K562 (cell line): ENCODE results near the gene DNAJC18. TPM values are rescaled to one million over a fixed set of nuclear protein-coding genes. Genes with fewer than 3 reads are reported as not detected.
A peak's percentile ranks its signal among the peaks of the same experiment; 100 is the strongest.

Source experiments
- AFF4 ChIP-seq: sonication (generic); formaldehyde crosslinking; IDR thresholded peaks from 2 replicates; pipeline ENCODE4 v1.8.0; 2023; ENCODE audit warnings: mild to moderate bottlenecking, missing genetic modification reagents
- FOXK2 ChIP-seq, 2 experiments: fragments of 450-650 bp; IDR thresholded peaks in 1 of 2; conservative IDR thresholded peaks in 1 of 2; 2 replicates each; pipeline ENCODE4 v1.6.1; 2016; ENCODE audit warnings: low read depth in 2 of 2, mild to moderate bottlenecking in 1 of 2
- HEY1 ChIP-seq: fragments of 250-450 bp; sonication (Bioruptor Pico); IDR thresholded peaks from 2 replicates; pipeline ENCODE4 v1.5.0; 2020; ENCODE audit warnings: mild to moderate bottlenecking, moderate library complexity, borderline replicate concordance
- IRF1 ChIP-seq: sonication (generic); formaldehyde crosslinking; IDR thresholded peaks from 2 replicates; pipeline ENCODE4 v1.8.0; 2022; ENCODE audit warnings: missing genetic modification reagents, mild to moderate bottlenecking, borderline replicate concordance
- JUN ChIP-seq, 2 experiments: sonication (generic) in 1 of 2; formaldehyde crosslinking in 1 of 2; IDR thresholded peaks; 2 replicates each; pipeline versions ENCODE4 v1.6.1 to v1.8.0; 2012 to 2022; ENCODE audit warnings: borderline replicate concordance in 2 of 2, mild to moderate bottlenecking in 2 of 2, improper control_type of control experiment in 1 of 2, low read depth in 1 of 2, low read length in 1 of 2, missing genetic modification reagents in 1 of 2
- NR0B1 ChIP-seq: fragments of 450-650 bp; IDR thresholded peaks from one replicate; pipeline ENCODE4 v1.6.1; 2018; ENCODE audit warnings: mild to moderate bottlenecking, moderate library complexity; ENCODE audit not compliant: partially characterized antibody
- NR2C1 ChIP-seq, 2 experiments: fragments of 450-650 bp; IDR thresholded peaks; 2 replicates each; pipeline ENCODE4 v1.6.1; 2017; ENCODE audit warnings: mild to moderate bottlenecking in 2 of 2, antibody characterized with exemption in 1 of 2, inconsistent platforms in 1 of 2, missing compliant biosample characterization in 1 of 2, missing genetic modification characterization in 1 of 2
- PYGO2 ChIP-seq: fragments of 450-650 bp; IDR thresholded peaks from 2 replicates; pipeline ENCODE4 v1.6.1; 2016; ENCODE audit warnings: mild to moderate bottlenecking, missing genetic modification characterization, moderate library complexity, missing compliant biosample characterization
- RAD21 ChIP-seq, 2 experiments: fragments of 250-450 bp in 1 of 2; fragments of 450-650 bp in 1 of 2; sonication (Bioruptor Pico) in 1 of 2; formaldehyde crosslinking in 1 of 2; IDR thresholded peaks in 1 of 2; conservative IDR thresholded peaks in 1 of 2; 2 replicates each; pipeline versions ENCODE4 v1.4.0 to v1.8.0; 2020 to 2022; ENCODE audit warnings: mild to moderate bottlenecking in 2 of 2, moderate library complexity in 1 of 2
- RHOXF2B ChIP-seq: fragments of 250-450 bp; sonication (Bioruptor Pico); conservative IDR thresholded peaks from 2 replicates; pipeline ENCODE4 v1.5.1; 2021
- ZC3H8 ChIP-seq: fragments of 450-650 bp; IDR thresholded peaks from 2 replicates; pipeline ENCODE4 v1.6.1; 2017
- ZNF282 ChIP-seq: sonication (generic); formaldehyde crosslinking; IDR thresholded peaks from 2 replicates; pipeline ENCODE4 v1.8.1; 2023; ENCODE audit warnings: missing genetic modification reagents
- ZNF436 ChIP-seq: fragments of 250-450, 450-650 bp; sonication (Bioruptor Pico); formaldehyde crosslinking; IDR thresholded peaks from 2 replicates; pipeline ENCODE4 v1.7.0; 2020; ENCODE audit warnings: mild to moderate bottlenecking
- ZNF695 ChIP-seq: fragments of 450-650 bp; formaldehyde crosslinking; IDR thresholded peaks from 2 replicates; pipeline ENCODE4 v1.4.0; 2020; ENCODE audit warnings: mild to moderate bottlenecking, moderate library complexity
- polyA plus RNA-seq, 8 experiments: library from polyadenylated mRNA; depleted of rRNA in 4 of 8; stranded (reverse) in 5 of 8; unstranded in 3 of 8; fragments of >200 nt; fragmentation: Nextera tagmentation in 2 of 8; fragmentation: Illumina TruSeq in 1 of 8; extraction: Ambion mirVana in 2 of 8; extraction: Trizol in 1 of 8; gene quantifications; 2 replicates each; pipeline versions ENCODE4 v1.2.1 to v1.2.3, GENCODE V29; 2011 to 2014; ENCODE audit warnings: inconsistent platforms in 1 of 8, missing spikeins in 1 of 8
- total RNA-seq, 7 experiments: library from RNA; depleted of rRNA in 6 of 7; stranded (reverse); fragments of >200 nt in 6 of 7; fragmentation: Illumina TruSeq in 2 of 7; extraction: Trizol in 2 of 7; gene quantifications; 2 replicates each; pipeline versions ENCODE4 v1.2.1 to v1.2.3, GENCODE V29; 2011 to 2021; ENCODE audit warnings: low replicate concordance in 1 of 7
- TF ChIP-seq, protein P1 (sequence below): fragments of 450-650 bp; IDR thresholded peaks from 2 replicates; pipeline ENCODE4 v1.6.1; 2016; ENCODE audit warnings: low read depth, mild to moderate bottlenecking, moderate library complexity
- TF ChIP-seq, protein P2 (sequence below): fragments of 250-450 bp; sonication (Bioruptor Pico); IDR thresholded peaks from 2 replicates; pipeline ENCODE4 v1.8.0; 2022; ENCODE audit warnings: moderate library complexity, mild to moderate bottlenecking, inconsistent platforms

The DNAJC18 gene
- total and polyA plus RNA-seq, 9 of the 15 experiments (the other 6 are each of a cell fraction or from before 2014, with no cell fraction given) = 1.5 to 13.3 (median 7.5) TPM

DNA sequence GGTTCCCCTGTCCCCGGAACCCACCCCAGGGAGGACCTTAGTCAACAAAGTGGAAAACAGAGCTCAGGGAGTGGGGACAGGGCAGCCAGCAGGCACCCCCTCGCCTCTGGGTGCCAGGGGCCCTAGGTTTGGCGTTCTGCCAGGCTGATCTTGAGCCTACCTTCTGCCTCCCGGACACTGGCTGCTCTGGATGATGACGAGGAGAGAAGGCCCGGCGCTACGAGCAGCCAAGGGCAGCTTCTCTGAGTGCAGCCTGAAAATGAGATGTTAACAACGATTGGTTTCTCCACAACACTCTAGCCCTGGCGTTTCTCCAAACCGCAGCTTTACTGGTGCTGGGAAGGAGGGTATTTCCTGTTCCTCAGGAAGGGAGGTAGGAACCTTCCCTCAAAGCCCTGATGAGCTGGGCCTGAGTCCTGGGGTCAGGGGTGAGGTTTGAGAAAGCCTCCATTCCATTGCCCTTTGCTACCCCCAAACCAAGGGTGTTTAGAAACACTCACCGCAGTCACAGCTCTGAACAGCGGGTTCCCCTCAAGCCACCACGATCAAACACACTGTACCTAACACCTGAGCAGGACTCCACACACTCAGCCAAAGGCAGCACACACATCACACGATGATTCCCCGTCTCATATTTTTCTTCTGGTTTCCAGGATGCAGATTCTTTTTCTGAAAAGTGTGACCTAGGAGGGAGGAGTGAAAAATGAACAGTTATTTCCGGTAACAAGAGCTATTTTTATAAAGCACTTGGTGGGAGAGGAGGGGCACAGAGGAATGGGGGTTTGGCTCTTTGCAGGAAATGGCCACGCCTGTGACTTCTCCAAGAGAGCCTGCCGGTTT lies 42.9 kb upstream of the DNAJC18 start, which contains the start of gene STING1 (continued):
- TF ChIP-seq AFF4 (CRISPR knock-in tag) (no peak), JUN (IDR thresholded peaks at IDR 0.05; ENCODE audit: borderline replicate concordance, low read depth, low read length) (no peak), JUN (CRISPR knock-in tag; IDR thresholded peaks at IDR 0.05; ENCODE audit: borderline replicate concordance) (no peak), ZC3H8 (no peak), ZNF282 (CRISPR knock-in tag) (no peak), ZNF695 (CRISPR knock-in tag) (no peak), RHOXF2B (no peak), NR2C1 (IDR thresholded peaks at IDR 0.05) (peak; percentile 83), NR2C1 (tag; IDR thresholded peaks at IDR 0.05) (peak; percentile 89), RAD21 (CRISPR knock-in tag; conservative IDR thresholded peaks at IDR 0.05 in 1 of 2, IDR thresholded peaks at IDR 0.05 in 1 of 2) (peak in 1 of 2 experiments; percentile 32; a peak in 1 of 4 replicates), FOXK2 (conservative IDR thresholded peaks at IDR 0.05 in 1 of 2, IDR thresholded peaks at IDR 0.05 in 1 of 2; ENCODE audit: low read depth in 2 of 2) (peak; percentile 44 to 60; a peak in 3 of 4 replicates), ZNF436 (CRISPR knock-in tag) (no peak), HEY1 (CRISPR knock-in tag) (no peak), IRF1 (CRISPR knock-in tag) (no peak), PYGO2 (tag) (0 out of 2 replicates have a peak, but pooled peaks have one; percentile 23), NR0B1 (no peak)
- TF ChIP-seq, protein P1, sequence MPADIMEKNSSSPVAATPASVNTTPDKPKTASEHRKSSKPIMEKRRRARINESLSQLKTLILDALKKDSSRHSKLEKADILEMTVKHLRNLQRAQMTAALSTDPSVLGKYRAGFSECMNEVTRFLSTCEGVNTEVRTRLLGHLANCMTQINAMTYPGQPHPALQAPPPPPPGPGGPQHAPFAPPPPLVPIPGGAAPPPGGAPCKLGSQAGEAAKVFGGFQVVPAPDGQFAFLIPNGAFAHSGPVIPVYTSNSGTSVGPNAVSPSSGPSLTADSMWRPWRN = no peak
- TF ChIP-seq, protein P2, sequence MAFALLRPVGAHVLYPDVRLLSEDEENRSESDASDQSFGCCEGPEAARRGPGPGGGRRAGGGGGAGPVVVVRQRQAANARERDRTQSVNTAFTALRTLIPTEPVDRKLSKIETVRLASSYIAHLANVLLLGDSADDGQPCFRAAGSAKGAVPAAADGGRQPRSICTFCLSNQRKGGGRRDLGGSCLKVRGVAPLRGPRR (CRISPR knock-in tag) = no peak
